ENCODE data around the gene CD320.

Gene CD320

DNA sequence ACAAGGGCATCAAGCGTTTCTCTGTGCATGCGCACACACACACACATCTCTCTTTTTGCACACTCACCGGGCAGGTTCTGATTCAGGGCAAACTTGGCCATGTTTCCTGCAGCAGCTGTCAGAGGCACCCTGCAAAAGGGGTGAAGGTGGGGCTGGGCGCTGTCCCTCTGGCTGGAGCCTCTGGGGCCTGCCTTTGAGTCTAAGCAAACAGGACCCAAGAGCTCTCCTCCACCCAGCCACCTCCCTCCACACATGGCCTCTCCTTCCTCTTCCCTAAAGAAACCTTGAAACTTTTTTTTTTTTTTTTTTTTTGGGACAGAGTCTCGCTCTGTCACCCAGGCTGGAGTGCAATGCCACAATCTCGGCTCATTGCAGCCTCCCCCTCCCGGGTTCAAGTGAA lies 29.6 kb upstream of the CD320 start:
- DNase-seq = no peak
- Histone ChIP-seq H3K4me3 (ENCODE audit: low read depth, low read length) (no peak overlapping the region), H3K27me3 (ENCODE audit: insufficient read depth, low read depth, severe bottlenecking) (peaks cover 22% of the 10 kb centered on the region), H3K9me3 (ENCODE audit: severe bottlenecking) (no peaks in the 10 kb centered on the region), H3K27ac (no peak overlapping the region), H3K36me3 (no peaks in the 10 kb centered on the region)
- TF ChIP-seq, protein P1, sequence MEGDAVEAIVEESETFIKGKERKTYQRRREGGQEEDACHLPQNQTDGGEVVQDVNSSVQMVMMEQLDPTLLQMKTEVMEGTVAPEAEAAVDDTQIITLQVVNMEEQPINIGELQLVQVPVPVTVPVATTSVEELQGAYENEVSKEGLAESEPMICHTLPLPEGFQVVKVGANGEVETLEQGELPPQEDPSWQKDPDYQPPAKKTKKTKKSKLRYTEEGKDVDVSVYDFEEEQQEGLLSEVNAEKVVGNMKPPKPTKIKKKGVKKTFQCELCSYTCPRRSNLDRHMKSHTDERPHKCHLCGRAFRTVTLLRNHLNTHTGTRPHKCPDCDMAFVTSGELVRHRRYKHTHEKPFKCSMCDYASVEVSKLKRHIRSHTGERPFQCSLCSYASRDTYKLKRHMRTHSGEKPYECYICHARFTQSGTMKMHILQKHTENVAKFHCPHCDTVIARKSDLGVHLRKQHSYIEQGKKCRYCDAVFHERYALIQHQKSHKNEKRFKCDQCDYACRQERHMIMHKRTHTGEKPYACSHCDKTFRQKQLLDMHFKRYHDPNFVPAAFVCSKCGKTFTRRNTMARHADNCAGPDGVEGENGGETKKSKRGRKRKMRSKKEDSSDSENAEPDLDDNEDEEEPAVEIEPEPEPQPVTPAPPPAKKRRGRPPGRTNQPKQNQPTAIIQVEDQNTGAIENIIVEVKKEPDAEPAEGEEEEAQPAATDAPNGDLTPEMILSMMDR (IDR thresholded peaks at IDR 0.05; ENCODE audit: low read depth, low read length) = no peak

- no peaks in the 10 kb centered on the region for H3K9me3 ChIP-seq (ENCODE audit: severe bottlenecking)
- TF ChIP-seq, protein P1 (IDR thresholded peaks at IDR 0.05; ENCODE audit: low read depth, low read length) = no peak
- H3K4me3 ChIP-seq (ENCODE audit: low read depth, low read length) = no peak overlapping the region
- no peak for DNase-seq
- H3K27me3 ChIP-seq (ENCODE audit: insufficient read depth, low read depth, severe bottlenecking) = peaks cover 24% of the 10 kb centered on the region
- no peaks in the 10 kb centered on the region for H3K36me3 ChIP-seq
- H3K27ac ChIP-seq = no peak overlapping the region
These were observed 28.5 kb upstream of the CD320 start for GRCh38 chr19:8336660-8337059.

DNA sequence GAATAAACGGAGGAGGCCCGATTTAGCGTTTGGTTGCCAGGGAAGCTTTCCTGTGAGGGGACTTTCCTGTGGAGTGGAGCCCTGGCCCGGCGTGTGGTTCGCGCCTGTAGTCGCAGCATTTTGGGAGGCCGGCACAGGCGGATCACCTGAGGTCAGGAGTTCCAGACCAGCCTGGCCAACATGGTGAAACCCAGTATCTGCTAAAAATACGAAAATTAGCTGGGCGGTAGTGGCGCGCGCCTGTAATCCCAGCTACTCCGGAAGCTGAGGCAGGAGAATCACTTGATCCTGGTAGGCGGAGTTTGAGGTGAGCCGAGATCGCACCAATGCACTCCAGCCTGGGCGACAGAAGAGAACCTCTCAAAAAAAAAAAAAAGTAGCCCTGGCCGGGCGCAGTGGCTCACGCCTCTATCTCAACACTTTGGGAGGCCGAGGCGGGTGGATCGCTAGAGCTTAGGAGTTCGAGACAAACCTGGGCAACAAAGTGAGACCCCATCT lies 28.0 kb upstream of the CD320 start:
- Histone ChIP-seq H3K27me3 (ENCODE audit: insufficient read depth, low read depth, severe bottlenecking) (peaks cover 24% of the 10 kb centered on the region), H3K36me3 (no peaks in the 10 kb centered on the region), H3K9me3 (ENCODE audit: severe bottlenecking) (no peaks in the 10 kb centered on the region), H3K27ac (no peak overlapping the region), H3K4me3 (ENCODE audit: low read depth, low read length) (no peak overlapping the region)
- no peak for DNase-seq
- TF ChIP-seq, protein P1 (IDR thresholded peaks at IDR 0.05; ENCODE audit: low read depth, low read length) = no peak

DNA sequence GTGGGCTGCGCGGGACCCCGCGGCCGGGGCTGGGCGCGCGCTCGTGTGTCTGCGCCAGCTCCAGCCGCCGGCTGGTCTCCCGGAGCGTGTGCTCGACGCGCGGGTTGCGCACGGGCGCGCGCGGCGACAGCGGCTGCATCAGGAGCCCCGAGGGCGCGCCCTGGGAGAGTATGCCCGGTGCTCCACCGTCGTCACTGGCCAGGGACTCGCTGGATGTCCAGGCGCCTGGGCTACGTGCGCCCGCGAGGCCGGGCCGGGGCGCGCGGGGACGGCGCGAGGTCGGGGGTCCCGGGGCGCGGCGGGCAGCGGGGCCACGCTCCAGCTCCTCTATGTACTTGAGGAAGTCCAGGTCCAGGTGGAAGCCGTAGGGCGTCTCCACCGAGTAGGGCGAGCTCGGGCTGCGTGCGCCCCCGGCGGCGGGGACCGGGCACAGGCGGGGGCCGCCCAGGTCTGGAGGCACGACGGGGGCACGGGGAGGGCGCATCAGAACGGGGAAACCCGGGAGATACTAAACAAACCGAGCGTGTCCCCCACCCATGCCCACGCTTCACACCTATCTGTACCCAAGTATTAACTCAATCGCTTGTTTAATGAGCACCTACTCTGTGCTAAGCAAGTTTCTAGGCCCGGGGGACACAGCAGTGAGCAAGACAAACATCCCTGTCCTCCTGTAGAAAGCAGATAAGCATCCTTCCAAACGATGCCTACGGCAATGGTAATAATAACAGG lies 27.3 kb upstream of the CD320 start:
- no peaks in the 10 kb centered on the region for H3K36me3 ChIP-seq

GRCh38 chr19:8334458-8335342 lies 26.5 kb upstream of the CD320 start:
- peaks cover 24% of the 10 kb centered on the region for H3K27me3 ChIP-seq (ENCODE audit: insufficient read depth, low read depth, severe bottlenecking)
- no peaks in the 10 kb centered on the region for H3K9me3 ChIP-seq (ENCODE audit: severe bottlenecking)
- TF ChIP-seq, protein P1 (IDR thresholded peaks at IDR 0.05; ENCODE audit: low read depth, low read length) = no peak
- peak; percentile 83 for DNase-seq
- H3K4me3 ChIP-seq (ENCODE audit: low read depth, low read length) = peak overlapping the region; percentile 38
- H3K36me3 ChIP-seq = no peaks in the 10 kb centered on the region
- H3K27ac ChIP-seq = no peak overlapping the region

More for the DNA sequence above, 27.3 kb upstream of the CD320 start:
- DNase-seq = peak; percentile 46
- Histone ChIP-seq H3K27ac (no peak overlapping the region), H3K9me3 (ENCODE audit: severe bottlenecking) (no peaks in the 10 kb centered on the region), H3K4me3 (ENCODE audit: low read depth, low read length) (peak overlapping the region; percentile 21), H3K27me3 (ENCODE audit: insufficient read depth, low read depth, severe bottlenecking) (peaks cover 24% of the 10 kb centered on the region)
- TF ChIP-seq, protein P1 (IDR thresholded peaks at IDR 0.05; ENCODE audit: low read depth, low read length) = peak; percentile 36

All from WERI-Rb-1 (cell line).